ENCODE results near the gene UPB1. TPM values are rescaled to one million over a fixed set of nuclear protein-coding genes. Genes with fewer than 3 reads are reported as not detected.

The UPB1 gene
- total and polyA plus RNA-seq, 7 donors, result 0.07 to 0.82 (median 0.18) TPM

DNA sequence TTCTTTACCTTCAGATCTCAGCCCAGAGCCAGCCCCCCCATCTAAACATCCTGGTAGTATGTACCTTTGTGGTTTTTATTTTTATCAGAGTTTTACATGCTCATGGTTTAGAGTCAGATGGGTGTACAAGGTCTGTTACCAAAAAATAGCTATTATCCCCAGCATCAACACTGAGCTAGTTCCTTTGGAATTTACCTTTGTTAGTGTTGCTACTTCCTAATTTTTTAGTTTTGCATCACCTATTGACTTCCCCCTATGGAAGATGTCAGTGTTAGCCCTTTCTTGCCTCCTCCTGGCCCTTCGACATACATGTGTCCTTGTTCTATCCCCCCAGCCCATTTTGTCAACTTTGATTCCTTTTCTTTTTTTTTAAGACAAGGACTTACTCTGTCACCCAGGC lies 7.4 kb downstream of the UPB1 start:
- ATAC-seq (no peak), DNase-seq (no peak)
- Histone ChIP-seq H3K27ac (no peak overlapping the region), H3K27me3 (ENCODE audit: insufficient read depth in 3 of 3, low read length in 2 of 3) (no peaks in the 10 kb centered on the region), H3K36me3 (ENCODE audit: insufficient read depth in 1 of 2, low read depth in 1 of 2) (no peaks in the 10 kb centered on the region), H3K4me3 (no peak overlapping the region), H3K9me3 (no peaks in the 10 kb centered on the region), H3K4me1 (peaks cover 14% of the 10 kb centered on the region)
- 90 to 96% (median 93%) methylated on average over 1 of the region's 1 CpG for WGBS, 3 donors
- intact Hi-C loops (cut with DNase I), result loop anchor here (2.0 to 10.0 kb wide), 3 partner anchors 80 to 178 kb away; no protein-coding TSS in a partner anchor
- no peak for TF ChIP-seq CTCF (IDR thresholded peaks at IDR 0.05)

GRCh38 chr22:24503137-24503842 lies 8.2 kb downstream of the UPB1 start:
- Histone ChIP-seq H3K4me1 (peaks cover 14% of the 10 kb centered on the region), H3K27ac (no peak overlapping the region), H3K9me3 (no peaks in the 10 kb centered on the region), H3K36me3 (ENCODE audit: insufficient read depth in 1 of 2, low read depth in 1 of 2) (no peaks in the 10 kb centered on the region), H3K27me3 (ENCODE audit: insufficient read depth in 3 of 3, low read length in 2 of 3) (no peaks in the 10 kb centered on the region), H3K4me3 (no peak overlapping the region)
- WGBS, 3 donors, result 74 to 80% (median 78%) methylated on average over 7 of the region's 7 CpGs
- TF ChIP-seq CTCF (IDR thresholded peaks at IDR 0.05), result peak; percentile 60
- peak; percentile 66 to 79 (median 76) for ATAC-seq
- intact Hi-C loops (cut with DNase I), result loop anchor here (2.0 to 10.0 kb wide), 3 partner anchors 81 to 178 kb away; no protein-coding TSS in a partner anchor
- peak; percentile 52 to 74 for DNase-seq

- no peak for TF ChIP-seq CTCF (IDR thresholded peaks at IDR 0.05)
- WGBS, 3 donors, result 87 to 92% (median 89%) methylated on average over 5 of the region's 5 CpGs
- intact Hi-C loops (cut with DNase I), result loop anchor here (2.0 to 10.0 kb wide), 3 partner anchors 82 to 179 kb away; no protein-coding TSS in a partner anchor
- Histone ChIP-seq H3K4me1 (peaks cover 14% of the 10 kb centered on the region), H3K36me3 (ENCODE audit: insufficient read depth in 1 of 2, low read depth in 1 of 2) (no peaks in the 10 kb centered on the region), H3K9me3 (no peaks in the 10 kb centered on the region), H3K4me3 (no peak overlapping the region), H3K27me3 (ENCODE audit: insufficient read depth in 3 of 3, low read length in 2 of 3) (no peaks in the 10 kb centered on the region), H3K27ac (no peak overlapping the region)
- DNase-seq, result no peak
- ATAC-seq, result no peak
Measured at GRCh38 chr22:24503843-24504338, 8.8 kb downstream of the UPB1 start.

- H3K9me3 ChIP-seq, result no peaks in the 10 kb centered on the region
- ATAC-seq (no peak), DNase-seq (no peak)
- intact Hi-C loops (cut with DNase I), result loop anchor here (5.0 to 10.0 kb wide), 2 partner anchors 82 to 180 kb away; no protein-coding TSS in a partner anchor
- H3K27me3 ChIP-seq (ENCODE audit: insufficient read depth in 3 of 3, low read length in 2 of 3), result no peaks in the 10 kb centered on the region
- H3K27ac ChIP-seq, result no peak overlapping the region
- no peaks in the 10 kb centered on the region for H3K36me3 ChIP-seq (ENCODE audit: insufficient read depth in 1 of 2, low read depth in 1 of 2)
- TF ChIP-seq CTCF (IDR thresholded peaks at IDR 0.05), result no peak
- WGBS, 3 donors, result 82 to 100% (median 94%) methylated on average over 2 of the region's 2 CpGs
- H3K4me3 ChIP-seq, result no peak overlapping the region
- H3K4me1 ChIP-seq, result peaks cover 14% of the 10 kb centered on the region
Measured at GRCh38 chr22:24504540-24504939, 9.4 kb downstream of the UPB1 start.
